HepG2 (cell line): ENCODE results near the gene NFKB1. TPM values are rescaled to one million over a fixed set of nuclear protein-coding genes. Genes with fewer than 3 reads are reported as not detected.

Experiments
- ATAC-seq: fragments of 200-7000 bp; cut with Tn5 transposase; 3 replicates; pipeline ENCODE4 v1.9.1; 2020; ENCODE audit warnings: mild to moderate bottlenecking, moderate library complexity
- BruUV-seq: library from RNA; stranded (reverse); fragments of 400-500 nt; replicated peaks from 2 replicates; lab custom pipeline; 2021; lab: Mats Ljungman, UMichigan
- CTCF ChIA-PET: fragments of 300-600 bp; formaldehyde crosslinking; extraction: SDS; loops from one replicate; lab custom pipeline; 2021; ENCODE audit warnings: low total read pairs, inconsistent platforms, low intra/inter-chr PET ratio; lab: Yijun Ruan, JAX
- POLR2A ChIA-PET: fragments of 350-600 bp; sonication (Branson Sonifier 250); formaldehyde crosslinking; loops from one replicate; lab custom pipeline; 2020; ENCODE audit warnings: antibody characterized with exemption, inconsistent platforms; lab: Yijun Ruan, JAX
- DNase-seq: peaks from one replicate; pipeline ENCODE4 v3.0.0-alpha.2; 2015; ENCODE audit warnings: low spot score
- FAIRE-seq: peaks from 3 replicates; lab custom pipeline; 2011; peaks lifted over from hg19 to GRCh38; lab: Jason Lieb, UNC
- H2AFZ ChIP-seq: one replicate; pipeline ENCODE4 v1.6.1; 2011; ENCODE audit warnings: low read length, inconsistent platforms
- H3K27ac ChIP-seq: fragments of 300-600 bp; 3 replicates; pipeline ENCODE4 v1.8.0; 2011; ENCODE audit warnings: mixed run types, mild to moderate bottlenecking, mixed read lengths, low read length, inconsistent platforms; ENCODE audit not compliant: insufficient read depth; ENCODE audit errors: extremely low read length
- H3K27me3 ChIP-seq, 2 experiments: fragments of 200-600 bp in 1 of 2; 2 replicates in 1 of 2; 3 replicates in 1 of 2; pipeline versions ENCODE4 v1.6.0 to v1.8.0; 2011; ENCODE audit warnings: low read length in 2 of 2, mild to moderate bottlenecking in 2 of 2, moderate library complexity in 2 of 2, inconsistent platforms in 1 of 2; ENCODE audit not compliant: insufficient read depth in 2 of 2, control insufficient read depth in 1 of 2
- H3K36me3 ChIP-seq, 2 experiments: fragments of 200-600 bp in 1 of 2; replicated peaks in 1 of 2; 2 replicates in 1 of 2; 3 replicates in 1 of 2; pipeline versions ENCODE4 v1.5.1 to v1.8.0; 2011; ENCODE audit warnings: low read length in 2 of 2, inconsistent platforms in 1 of 2; ENCODE audit not compliant: insufficient read depth in 2 of 2, control insufficient read depth in 1 of 2
- H3K4me1 ChIP-seq: 2 replicates; pipeline ENCODE4 v1.5.1; 2012; ENCODE audit warnings: low read length, inconsistent platforms; ENCODE audit not compliant: insufficient read depth
- H3K4me2 ChIP-seq: 2 replicates; pipeline ENCODE4 v1.6.0; 2011; ENCODE audit warnings: low read depth, low read length, inconsistent platforms
- H3K4me3 ChIP-seq, 3 experiments: fragments of 200-600 bp in 1 of 3; sonication (generic), shearing (Covaris generic) in 1 of 3; replicated peaks in 1 of 3; 2 replicates each; pipeline ENCODE4 v1.5.1; 2011 to 2016; ENCODE audit warnings: low read length in 3 of 3, inconsistent platforms in 2 of 3, low read depth in 2 of 3, mild to moderate bottlenecking in 2 of 3, control low read depth in 1 of 3, mixed read lengths in 1 of 3; ENCODE audit not compliant: insufficient read depth in 1 of 3
- H3K79me2 ChIP-seq: one replicate; pipeline ENCODE4 v1.6.1; 2011; ENCODE audit warnings: low read length, inconsistent platforms; ENCODE audit not compliant: insufficient read depth
- H3K9ac ChIP-seq: 2 replicates; pipeline ENCODE4 v1.6.0; 2011; ENCODE audit warnings: mild to moderate bottlenecking, low read depth, low read length, inconsistent platforms; ENCODE audit not compliant: insufficient read depth
- H3K9me3 ChIP-seq: 2 replicates; pipeline ENCODE4 v1.5.1; 2012; ENCODE audit warnings: mild to moderate bottlenecking, low read length
- H4K20me1 ChIP-seq: 2 replicates; pipeline ENCODE4 v1.6.0; 2011; ENCODE audit warnings: inconsistent platforms, mild to moderate bottlenecking, low read length, moderate library complexity; ENCODE audit not compliant: insufficient read depth
- CSRNP2 ChIP-seq: sonication (generic); formaldehyde crosslinking; conservative IDR thresholded peaks from 2 replicates; pipeline ENCODE4 v1.8.0; 2022; ENCODE audit warnings: low read depth, missing genetic modification reagents
- DMAP1 ChIP-seq: IDR thresholded peaks from 2 replicates; pipeline ENCODE4 v1.6.1; 2016
- KLF15 ChIP-seq: sonication (generic); formaldehyde crosslinking; IDR thresholded peaks from 2 replicates; pipeline ENCODE4 v1.8.1; 2023; ENCODE audit warnings: borderline replicate concordance, mild to moderate bottlenecking, inconsistent platforms, missing genetic modification reagents, mixed read lengths
- PAF1 ChIP-seq: IDR thresholded peaks from 2 replicates; pipeline ENCODE4 v1.6.1; 2016; ENCODE audit warnings: missing genetic modification reagents, missing compliant biosample characterization
- THAP11 ChIP-seq: IDR thresholded peaks from 2 replicates; pipeline ENCODE4 v1.6.1; 2016; ENCODE audit warnings: missing biosample characterization, missing genetic modification reagents
- UBTF ChIP-seq: sonication (generic); formaldehyde crosslinking; IDR thresholded peaks from 2 replicates; pipeline ENCODE4 v1.4.0; 2020; ENCODE audit warnings: mild to moderate bottlenecking, missing genetic modification reagents
- ZNF121 ChIP-seq: sonication (generic); formaldehyde crosslinking; IDR thresholded peaks from 2 replicates; pipeline ENCODE4 v1.5.0; 2020; ENCODE audit warnings: mild to moderate bottlenecking, missing genetic modification reagents
- ZNF143 ChIP-seq: sonication (generic); formaldehyde crosslinking; IDR thresholded peaks from 2 replicates; pipeline ENCODE4 v1.4.0; 2020; ENCODE audit warnings: missing genetic modification reagents
- ZNF879 ChIP-seq: sonication (generic); formaldehyde crosslinking; IDR thresholded peaks from 2 replicates; pipeline ENCODE4 v1.8.1; 2023; ENCODE audit warnings: missing genetic modification reagents
- WGBS: methylation state at CpG from one replicate; pipeline ENCODE4 v1.1.6; 2017; ENCODE audit warnings: low lambda C conversion rate; 5-methylcytosine and 5-hydroxymethylcytosine counted together
- in situ Hi-C: cut with HindIII; loops from 2 replicates; pipeline ENCODE4 v1.10.0; 2017; ENCODE audit warnings: low pct_unique_long_range_greater_than_20kb; ENCODE audit not compliant: extremely low pct_ligation_motif_present
- intact Hi-C: fragments of 100-400 bp; cut with micrococcal nuclease; formaldehyde crosslinking; loops from one replicate; pipeline ENCODE4 v1.10.0; 2022; ENCODE audit not compliant: unreplicated experiment
- polyA plus RNA-seq, 8 experiments: library from polyadenylated mRNA; depleted of rRNA in 3 of 8; stranded (reverse) in 7 of 8; unstranded in 1 of 8; fragments of >200 nt; fragmentation: Illumina TruSeq in 4 of 8; extraction: Trizol in 4 of 8; gene quantifications; 2 replicates each; pipeline versions ENCODE4 v1.2.1 to v1.2.3, GENCODE V29; 2011 to 2016; ENCODE audit warnings: low read depth in 4 of 8, missing spikeins in 1 of 8, mixed read lengths in 1 of 8; ENCODE audit not compliant: insufficient read depth in 1 of 8
- total RNA-seq, 5 experiments: library from RNA; depleted of rRNA; stranded (reverse); fragments of >200 nt; fragmentation: Illumina TruSeq; extraction: Trizol; gene quantifications; 2 replicates each; pipeline ENCODE4 v1.2.3, GENCODE V29; 2016; ENCODE audit warnings: low read depth in 1 of 5
- TF ChIP-seq, protein P1 (sequence below): sonication (generic); formaldehyde crosslinking; IDR thresholded peaks from 2 replicates; pipeline ENCODE4 v1.4.0; 2020; ENCODE audit warnings: missing genetic modification reagents

The NFKB1 gene
- total and polyA plus RNA-seq, 2 of the 13 experiments (the other 11 are each of a cell fraction or from before 2014, with no cell fraction given): 15.4 to 31.6 TPM

GRCh38 chr4:102612824-102613366 lies 111.7 kb downstream of the NFKB1 start:
- FAIRE-seq: no peak
- H3K36me3 ChIP-seq: peaks cover 21 to 67% of the 10 kb centered on the region in 2 experiments
- H2AFZ ChIP-seq: no peak overlapping the region
- WGBS: 93% methylated on average over 11 of the region's 11 CpGs
- intact Hi-C loops: no loop called here
- CTCF ChIA-PET: no interaction called here
- in situ Hi-C loops: loop anchor here (10.0 kb wide), 1 partner anchor 168 kb away; no protein-coding TSS in a partner anchor
- no peaks in the 10 kb centered on the region for H4K20me1 ChIP-seq
- no peak for ATAC-seq
- no peaks in the 10 kb centered on the region for H3K27me3 ChIP-seq
- no peak overlapping the region for H3K4me2 ChIP-seq
- no peak overlapping the region for H3K27ac ChIP-seq
- BruUV-seq: no TSS peak
- H3K79me2 ChIP-seq: no peaks in the 10 kb centered on the region
- H3K4me3 ChIP-seq: no peak overlapping the region
- no peak for DNase-seq
- no peaks in the 10 kb centered on the region for H3K9me3 ChIP-seq
- no peaks in the 10 kb centered on the region for H3K4me1 ChIP-seq
- no peak overlapping the region for H3K9ac ChIP-seq
- POLR2A ChIA-PET: interaction anchor here (0.7 kb wide), 1 partner anchor 8 kb away, joined by 3 read pairs; no protein-coding TSS in a partner anchor
- no peak for TF ChIP-seq UBTF
- TF ChIP-seq, all 625 proteins: peak for 0

DNA sequence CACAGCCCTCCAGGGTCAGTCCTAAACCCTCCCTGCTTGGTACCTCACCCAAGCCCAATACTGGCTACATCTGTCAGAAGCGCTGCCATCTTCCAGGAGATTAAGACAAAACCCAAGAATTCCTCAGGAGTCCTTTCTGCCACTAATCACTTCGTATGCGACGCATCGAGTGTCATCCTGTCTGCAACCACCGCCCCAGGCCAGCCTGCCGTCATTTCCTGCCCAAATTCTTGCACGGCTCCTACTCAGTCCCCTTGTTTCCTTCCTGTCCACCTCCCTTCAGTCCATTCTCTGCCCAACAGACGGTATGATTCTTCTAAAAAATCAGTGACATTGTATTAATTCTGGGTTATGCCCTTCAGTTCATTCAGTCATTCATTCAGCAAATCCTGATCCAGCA lies 113.6 kb downstream of the NFKB1 start:
- intact Hi-C loops (no loop called here), in situ Hi-C loops (loop anchor here (10.0 kb wide), 1 partner anchor 170 kb away; no protein-coding TSS in a partner anchor)
- ChIA-PET CTCF (no interaction called here), POLR2A (no interaction called here)
- Histone ChIP-seq H3K27me3 (no peaks in the 10 kb centered on the region), H3K4me2 (no peak overlapping the region), H3K79me2 (no peaks in the 10 kb centered on the region), H3K27ac (no peak overlapping the region), H3K9ac (no peak overlapping the region), H3K4me1 (peaks cover 7% of the 10 kb centered on the region), H3K4me3 (no peak overlapping the region), H3K9me3 (no peaks in the 10 kb centered on the region), H2AFZ (no peak overlapping the region), H3K36me3 (peaks cover 21 to 57% of the 10 kb centered on the region in 2 experiments), H4K20me1 (no peaks in the 10 kb centered on the region)
- no TSS peak for BruUV-seq
- 97% methylated on average over 9 of the region's 9 CpGs for WGBS
- DNase-seq: no peak
- FAIRE-seq: no peak
- no peak for ATAC-seq
- TF ChIP-seq, protein P1, sequence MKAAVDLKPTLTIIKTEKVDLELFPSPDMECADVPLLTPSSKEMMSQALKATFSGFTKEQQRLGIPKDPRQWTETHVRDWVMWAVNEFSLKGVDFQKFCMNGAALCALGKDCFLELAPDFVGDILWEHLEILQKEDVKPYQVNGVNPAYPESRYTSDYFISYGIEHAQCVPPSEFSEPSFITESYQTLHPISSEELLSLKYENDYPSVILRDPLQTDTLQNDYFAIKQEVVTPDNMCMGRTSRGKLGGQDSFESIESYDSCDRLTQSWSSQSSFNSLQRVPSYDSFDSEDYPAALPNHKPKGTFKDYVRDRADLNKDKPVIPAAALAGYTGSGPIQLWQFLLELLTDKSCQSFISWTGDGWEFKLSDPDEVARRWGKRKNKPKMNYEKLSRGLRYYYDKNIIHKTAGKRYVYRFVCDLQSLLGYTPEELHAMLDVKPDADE (CRISPR knock-in tag): no peak
- TF ChIP-seq UBTF (no peak), PAF1 (CRISPR knock-in tag) (no peak), THAP11 (no peak), CSRNP2 (no peak), ZNF121 (CRISPR knock-in tag) (no peak), KLF15 (CRISPR knock-in tag) (no peak), ZNF879 (CRISPR knock-in tag) (no peak), DMAP1 (no peak), ZNF143 (CRISPR knock-in tag) (no peak)
